Measurements from ENCODE around the gene EPHB2. TPM values are rescaled to one million over a fixed set of nuclear protein-coding genes. Genes with fewer than 3 reads are reported as not detected.

The EPHB2 gene
- total RNA-seq, 4 donors from 2014 or later = 7.2 to 12.6 (median 9.1) TPM

DNA sequence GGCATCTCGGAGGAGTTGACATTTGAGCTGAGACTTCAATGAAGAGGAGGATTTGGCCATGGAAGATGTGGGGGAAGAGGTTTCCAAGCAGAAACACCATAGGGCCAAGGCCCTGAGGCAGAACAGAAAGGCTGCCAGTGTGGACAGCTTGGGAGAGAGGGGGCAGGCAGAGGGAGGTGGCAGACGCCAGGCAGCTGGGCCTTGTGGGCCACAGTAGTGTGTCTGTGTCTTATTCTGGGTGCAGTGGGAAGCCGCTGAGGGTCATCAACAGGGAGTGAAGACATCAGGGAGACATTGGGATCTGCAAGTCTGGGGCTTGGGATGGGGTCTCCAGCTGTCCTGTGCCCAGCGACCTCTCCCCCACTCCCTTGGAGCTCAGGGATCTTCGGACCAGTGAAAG, 165.2 kb downstream of the EPHB2 start:
- no peak for TF ChIP-seq POLR2A (IDR thresholded peaks at IDR 0.05)
- TF ChIP-seq, protein P1, sequence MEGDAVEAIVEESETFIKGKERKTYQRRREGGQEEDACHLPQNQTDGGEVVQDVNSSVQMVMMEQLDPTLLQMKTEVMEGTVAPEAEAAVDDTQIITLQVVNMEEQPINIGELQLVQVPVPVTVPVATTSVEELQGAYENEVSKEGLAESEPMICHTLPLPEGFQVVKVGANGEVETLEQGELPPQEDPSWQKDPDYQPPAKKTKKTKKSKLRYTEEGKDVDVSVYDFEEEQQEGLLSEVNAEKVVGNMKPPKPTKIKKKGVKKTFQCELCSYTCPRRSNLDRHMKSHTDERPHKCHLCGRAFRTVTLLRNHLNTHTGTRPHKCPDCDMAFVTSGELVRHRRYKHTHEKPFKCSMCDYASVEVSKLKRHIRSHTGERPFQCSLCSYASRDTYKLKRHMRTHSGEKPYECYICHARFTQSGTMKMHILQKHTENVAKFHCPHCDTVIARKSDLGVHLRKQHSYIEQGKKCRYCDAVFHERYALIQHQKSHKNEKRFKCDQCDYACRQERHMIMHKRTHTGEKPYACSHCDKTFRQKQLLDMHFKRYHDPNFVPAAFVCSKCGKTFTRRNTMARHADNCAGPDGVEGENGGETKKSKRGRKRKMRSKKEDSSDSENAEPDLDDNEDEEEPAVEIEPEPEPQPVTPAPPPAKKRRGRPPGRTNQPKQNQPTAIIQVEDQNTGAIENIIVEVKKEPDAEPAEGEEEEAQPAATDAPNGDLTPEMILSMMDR (IDR thresholded peaks at IDR 0.05) = no peak
- no peak for TF ChIP-seq EP300 (IDR thresholded peaks at IDR 0.05)
- Histone ChIP-seq H3K36me3 (no peaks in the 10 kb centered on the region), H3K27ac (no peak overlapping the region), H3K27me3 (no peaks in the 10 kb centered on the region), H3K4me1 (peaks cover 0 to 9% (median 0%) of the 10 kb centered on the region in 4 donors), H3K4me3 (no peak overlapping the region), H3K9me3 (no peaks in the 10 kb centered on the region)
- no peak for DNase-seq (ENCODE audit: low spot score in 2 of 2)
- 58 to 72% methylated on average over 5 of the region's 5 CpGs for WGBS, 2 donors

DNA sequence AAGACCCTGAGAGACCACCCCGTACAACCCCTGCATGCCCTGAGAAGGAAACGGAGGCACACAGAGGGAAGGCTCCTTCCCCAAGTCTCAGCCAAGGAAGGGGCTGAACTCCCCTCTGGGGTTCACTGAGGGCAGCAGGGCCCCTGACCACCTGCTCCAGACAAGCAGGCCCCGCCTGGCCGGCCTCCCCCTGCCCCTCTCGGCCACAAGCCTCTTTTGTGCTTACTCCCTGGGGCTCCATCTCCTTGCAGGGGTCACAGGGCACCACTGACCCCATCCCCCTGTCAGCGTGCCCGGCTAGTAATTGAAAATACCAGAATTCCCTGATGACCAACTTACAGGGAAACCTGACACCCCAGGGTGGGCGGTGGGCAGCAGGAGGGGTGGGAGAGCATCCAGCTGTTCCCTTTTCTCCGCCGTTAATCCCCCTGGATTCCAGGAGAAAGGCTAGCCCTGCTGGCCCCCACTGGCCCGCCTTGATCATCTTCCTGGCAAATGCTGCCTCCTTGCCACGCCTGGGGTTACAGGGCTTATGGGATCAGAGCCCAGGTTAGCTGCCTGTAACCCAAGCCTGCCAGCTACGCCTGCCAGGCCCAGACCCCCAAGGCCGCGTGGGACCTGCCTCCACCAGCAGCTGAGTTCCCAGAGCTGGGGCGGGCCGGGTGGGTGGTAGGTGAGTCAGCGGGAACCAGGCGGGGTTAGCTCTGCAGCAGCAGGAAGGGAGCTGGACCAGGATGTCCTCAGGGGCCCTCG, 165.9 kb downstream of the EPHB2 start:
- Histone ChIP-seq H3K4me3 (no peak overlapping the region), H3K27ac (no peak overlapping the region), H3K36me3 (no peaks in the 10 kb centered on the region), H3K9me3 (no peaks in the 10 kb centered on the region), H3K4me1 (peaks cover 0 to 9% (median 0%) of the 10 kb centered on the region in 4 donors), H3K27me3 (no peaks in the 10 kb centered on the region)
- WGBS, 2 donors = 50 to 57% methylated on average over 14 to 15 of the region's 20 CpGs
- TF ChIP-seq POLR2A (IDR thresholded peaks at IDR 0.05) = no peak
- TF ChIP-seq, protein P1 (IDR thresholded peaks at IDR 0.05) = no peak
- DNase-seq (ENCODE audit: low spot score in 2 of 2) = no peak

DNA sequence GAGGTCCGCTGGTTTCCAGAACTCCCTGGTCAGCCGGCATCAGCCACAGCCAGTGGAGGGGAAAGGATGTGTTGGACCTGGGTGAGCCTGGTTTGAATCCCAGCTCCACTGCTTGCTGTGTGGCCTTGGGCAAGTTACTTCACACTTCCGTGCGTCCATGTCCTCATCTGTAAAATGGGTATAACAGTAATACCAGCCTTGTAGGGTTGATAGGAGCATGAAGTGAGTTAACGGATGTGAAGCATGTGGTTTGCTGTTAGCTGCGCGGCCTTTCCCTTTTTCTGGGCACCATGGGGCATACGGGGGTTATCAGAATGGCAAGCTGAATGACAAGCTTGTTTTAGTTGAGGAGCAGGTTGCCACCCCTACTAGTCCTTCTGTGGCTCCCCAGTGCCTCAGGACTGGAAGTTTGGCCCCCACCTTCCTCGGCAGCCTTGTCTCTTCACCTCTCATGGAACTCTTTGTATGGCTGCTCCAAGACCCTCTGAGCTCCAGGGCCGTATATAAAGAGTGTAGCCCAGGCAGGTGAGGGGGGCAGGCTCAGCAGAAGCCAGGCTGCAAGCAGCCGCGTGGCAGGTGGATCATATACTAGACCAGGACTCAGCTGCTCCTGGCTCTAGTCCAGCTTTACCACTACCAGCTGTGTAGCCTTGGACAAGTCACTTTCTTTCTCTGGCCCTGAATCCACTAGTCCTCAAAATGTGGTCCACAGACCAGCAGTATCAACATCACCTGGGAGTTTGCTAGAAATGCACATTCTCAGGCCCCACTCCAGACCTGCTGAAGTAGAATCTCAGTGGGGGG, 166.7 kb downstream of the EPHB2 start:
- WGBS, 2 donors = 78 to 88% methylated on average over 12 of the region's 12 CpGs
- Histone ChIP-seq H3K4me3 (no peak overlapping the region), H3K4me1 (peaks cover 0 to 9% (median 0%) of the 10 kb centered on the region in 4 donors), H3K27me3 (no peaks in the 10 kb centered on the region), H3K9me3 (no peaks in the 10 kb centered on the region), H3K27ac (no peak overlapping the region), H3K36me3 (no peaks in the 10 kb centered on the region)
- TF ChIP-seq, protein P1 (IDR thresholded peaks at IDR 0.05) = no peak
- TF ChIP-seq POLR2A (IDR thresholded peaks at IDR 0.05) (no peak), EP300 (IDR thresholded peaks at IDR 0.05) (no peak)
- no peak for DNase-seq (ENCODE audit: low spot score in 2 of 2)

DNA sequence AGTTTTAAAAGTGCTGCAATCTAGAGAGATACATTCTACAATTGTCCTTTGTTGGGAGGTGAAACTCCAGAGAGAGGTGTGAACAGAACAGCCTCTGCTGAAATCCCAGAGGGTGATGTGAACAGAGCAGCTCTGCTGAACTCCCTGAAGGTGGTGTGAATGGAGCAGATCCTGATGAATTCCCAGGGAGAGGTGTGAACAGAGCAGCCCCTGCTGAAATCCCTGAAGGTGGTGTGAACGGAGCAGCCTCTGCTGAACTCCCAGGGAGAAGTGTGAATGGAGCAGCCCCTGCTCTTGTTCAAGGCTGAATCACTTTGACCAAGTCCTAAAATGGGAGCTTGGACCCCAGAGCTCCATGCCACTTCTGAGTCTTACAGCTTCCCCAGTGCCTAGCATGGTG, 167.3 kb downstream of the EPHB2 start:
- Histone ChIP-seq H3K4me3 (no peak overlapping the region), H3K36me3 (peaks cover 0 to 4% (median 0%) of the 10 kb centered on the region in 3 donors), H3K4me1 (peaks cover 0 to 9% (median 0%) of the 10 kb centered on the region in 4 donors), H3K27me3 (no peaks in the 10 kb centered on the region), H3K9me3 (no peaks in the 10 kb centered on the region), H3K27ac (no peak overlapping the region)
- DNase-seq (ENCODE audit: low spot score in 2 of 2) = no peak
- no peak for TF ChIP-seq EP300 (IDR thresholded peaks at IDR 0.05)
- TF ChIP-seq POLR2A (IDR thresholded peaks at IDR 0.05) = no peak
- TF ChIP-seq, protein P1 (IDR thresholded peaks at IDR 0.05) = no peak
- 73 to 81% methylated on average over 1 of the region's 1 CpG for WGBS, 2 donors

DNA sequence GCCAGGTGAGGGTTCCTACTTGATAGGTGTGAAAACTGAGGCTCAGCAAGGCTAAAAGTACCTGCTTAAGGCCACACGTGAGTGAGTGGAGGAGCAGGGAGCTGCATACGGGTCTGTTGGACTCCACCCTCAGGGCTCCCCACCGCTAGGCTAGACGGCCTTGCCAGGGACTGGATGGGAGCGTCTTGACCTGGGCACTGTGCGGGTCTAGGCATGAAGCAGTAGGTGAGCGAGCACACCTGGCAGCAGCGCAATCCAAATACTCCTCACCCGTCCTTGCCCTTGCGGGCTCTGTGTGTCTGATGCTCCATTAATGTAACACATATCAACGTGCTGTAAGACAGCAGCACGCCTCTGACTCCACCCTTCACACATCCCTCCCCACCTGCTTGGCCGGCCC, 168.0 kb downstream of the EPHB2 start:
- Histone ChIP-seq H3K4me3 (no peak overlapping the region), H3K4me1 (peaks cover 0 to 9% (median 0%) of the 10 kb centered on the region in 4 donors), H3K27me3 (no peaks in the 10 kb centered on the region), H3K9me3 (no peaks in the 10 kb centered on the region), H3K36me3 (peaks cover 0 to 9% (median 0%) of the 10 kb centered on the region in 3 donors), H3K27ac (no peak overlapping the region)
- no peak for DNase-seq (ENCODE audit: low spot score in 2 of 2)
- WGBS, 2 donors = 86 to 87% methylated on average over 12 to 13 of the region's 13 CpGs
- TF ChIP-seq, protein P1 (IDR thresholded peaks at IDR 0.05) = no peak
- no peak for TF ChIP-seq EP300 (IDR thresholded peaks at IDR 0.05)
- TF ChIP-seq POLR2A (IDR thresholded peaks at IDR 0.05) = no peak
